Spinal cord (tissue), 10 donors: Measurements from ENCODE around the gene SNRPB2. TPM values are rescaled to one million over a fixed set of nuclear protein-coding genes. Genes with fewer than 3 reads are reported as not detected.
A peak's percentile ranks its signal among the peaks of the same experiment; 100 is the strongest.

Source experiments
- DNase-seq, 6 donors: peaks; one replicate each; pipeline versions ENCODE4 v3.0.0 to v3.0.0-alpha.2; 2013 to 2015; ENCODE audit warnings: low spot score in 6 of 6, low read depth in 4 of 6
- H3K27ac ChIP-seq: one replicate; pipeline ENCODE4 v1.5.1; 2013; ENCODE audit warnings: low read depth, low read length, control low read depth
- H3K27me3 ChIP-seq: one replicate; pipeline ENCODE4 v1.6.1; 2013; ENCODE audit warnings: low read length; ENCODE audit not compliant: control insufficient read depth, insufficient read depth
- H3K36me3 ChIP-seq: one replicate; pipeline ENCODE4 v1.6.1; 2013; ENCODE audit warnings: low read length; ENCODE audit not compliant: control insufficient read depth, insufficient read depth
- H3K4me1 ChIP-seq: one replicate; pipeline ENCODE4 v1.6.1; 2013; ENCODE audit warnings: low read length; ENCODE audit not compliant: control insufficient read depth, insufficient read depth
- H3K4me3 ChIP-seq: one replicate; pipeline ENCODE4 v1.5.1; 2013; ENCODE audit warnings: low read depth, low read length, control low read depth
- H3K9me3 ChIP-seq: one replicate; pipeline ENCODE4 v1.6.1; 2013; ENCODE audit warnings: low read length; ENCODE audit not compliant: control insufficient read depth, insufficient read depth
- WGBS: methylation state at CpG from one replicate; pipeline ENCODE4 v1.1.5; 2013; ENCODE audit warnings: missing lambda C conversion rate; ENCODE audit not compliant: insufficient coverage; 5-methylcytosine and 5-hydroxymethylcytosine counted together
- polyA plus RNA-seq, 2 donors: library from polyadenylated mRNA; unstranded; fragments of 120-200 nt; gene quantifications; one replicate each; pipeline ENCODE4 v1.2.1, GENCODE V29; 2013; ENCODE audit not compliant: insufficient read length in 2 of 2
- total RNA-seq, 2 donors: library from RNA; depleted of rRNA in 1 of 2; stranded (reverse); fragments of 120-200 nt in 1 of 2; fragments of >200 nt in 1 of 2; gene quantifications; one replicate each; pipeline versions ENCODE4 v1.2.3 to v1.2.4, GENCODE V29; 2013 to 2014
- donor health status: healthy.

The SNRPB2 gene
- total and polyA plus RNA-seq, 4 donors = 52.3 to 89.0 (median 67.5) TPM

GRCh38 chr20:16748308-16748900 is 18.6 kb downstream of the SNRPB2 start, which contains the start of gene OTOR:
OTOR (plus strand) TSS chr20:16748358; CDS start chr20:16748402, 44 bp downstream.
- H3K27ac ChIP-seq = no peak within 1 kb of the TSS
- peak in 1 of 6 donors; percentile 30 for DNase-seq
- no peaks in the 10 kb centered on the region for H3K36me3 ChIP-seq
- WGBS = 67% methylated on average over 1 of the region's 5 CpGs
- H3K4me1 ChIP-seq = no peaks in the 10 kb centered on the region
- H3K9me3 ChIP-seq = no peaks in the 10 kb centered on the region
- H3K27me3 ChIP-seq = no peaks in the 10 kb centered on the region
- no peak within 1 kb of the TSS for H3K4me3 ChIP-seq

GRCh38 chr20:16749573-16749972 is 19.7 kb downstream of the SNRPB2 start:
- no peak overlapping the region for H3K4me3 ChIP-seq
- H3K36me3 ChIP-seq = no peaks in the 10 kb centered on the region
- WGBS = 42% methylated on average over 11 of the region's 11 CpGs
- H3K27me3 ChIP-seq = no peaks in the 10 kb centered on the region
- no peaks in the 10 kb centered on the region for H3K4me1 ChIP-seq
- H3K9me3 ChIP-seq = no peaks in the 10 kb centered on the region
- DNase-seq = no peak
- no peak overlapping the region for H3K27ac ChIP-seq

DNA sequence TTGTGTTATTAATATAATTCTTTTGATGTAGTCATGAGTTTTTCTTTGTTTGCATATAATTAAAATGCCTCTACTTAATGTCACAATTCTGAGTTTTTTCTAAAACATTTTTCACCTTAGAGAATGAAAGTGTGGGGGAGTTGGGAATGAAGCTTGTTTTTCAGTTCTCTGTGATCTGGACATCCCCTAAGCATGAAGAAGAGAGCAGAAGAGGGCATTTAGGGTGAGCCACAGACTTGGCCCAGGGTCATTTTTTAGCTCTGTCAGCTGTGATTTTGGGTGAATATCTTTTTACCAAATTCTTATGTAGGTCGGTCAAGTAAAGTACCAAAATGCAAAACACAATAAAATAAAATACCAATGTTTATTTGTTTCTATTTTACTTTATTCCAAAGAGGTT is 22.3 kb downstream of the SNRPB2 start:
- Histone ChIP-seq H3K27me3 (no peaks in the 10 kb centered on the region), H3K36me3 (no peaks in the 10 kb centered on the region), H3K4me3 (no peak overlapping the region), H3K4me1 (no peaks in the 10 kb centered on the region), H3K27ac (no peak overlapping the region), H3K9me3 (no peaks in the 10 kb centered on the region)
- WGBS = no CpG with 5 or more reads among the region's 1 CpG
- no peak for DNase-seq

GRCh38 chr20:16752901-16753300 is 23.1 kb downstream of the SNRPB2 start:
- H3K9me3 ChIP-seq = no peaks in the 10 kb centered on the region
- no peak overlapping the region for H3K4me3 ChIP-seq
- H3K4me1 ChIP-seq = no peaks in the 10 kb centered on the region
- no peak for DNase-seq
- H3K36me3 ChIP-seq = no peaks in the 10 kb centered on the region
- H3K27ac ChIP-seq = no peak overlapping the region
- H3K27me3 ChIP-seq = no peaks in the 10 kb centered on the region

GRCh38 chr20:16758454-16759180 is 28.8 kb downstream of the SNRPB2 start:
- Histone ChIP-seq H3K9me3 (no peaks in the 10 kb centered on the region), H3K27ac (no peak overlapping the region), H3K36me3 (no peaks in the 10 kb centered on the region), H3K4me3 (no peak overlapping the region), H3K27me3 (no peaks in the 10 kb centered on the region), H3K4me1 (peaks cover 3% of the 10 kb centered on the region)
- no peak for DNase-seq
- WGBS = 86% methylated on average over 1 of the region's 2 CpGs

DNA sequence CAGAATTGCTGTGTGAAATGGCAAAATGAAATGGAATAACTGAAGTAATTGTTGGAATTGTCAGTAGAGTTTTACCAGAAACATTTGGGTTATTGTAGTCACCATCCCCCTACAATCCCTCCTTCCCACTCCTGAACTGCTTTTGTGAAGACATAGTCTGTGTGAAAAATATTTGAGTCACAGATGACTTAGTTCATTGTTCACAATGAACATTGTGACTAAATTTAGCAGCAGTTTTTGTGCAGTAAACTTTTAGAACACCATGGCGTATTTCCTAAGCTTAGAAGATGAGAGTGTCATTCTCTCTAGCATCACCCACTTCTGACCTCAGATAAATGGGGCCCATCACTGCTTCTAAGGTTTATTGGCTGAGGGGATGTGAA is 29.3 kb downstream of the SNRPB2 start:
- WGBS = no CpG with 5 or more reads among the region's 1 CpG
- no peak for DNase-seq
- Histone ChIP-seq H3K27ac (no peak overlapping the region), H3K4me1 (peaks cover 3% of the 10 kb centered on the region), H3K27me3 (no peaks in the 10 kb centered on the region), H3K4me3 (no peak overlapping the region), H3K36me3 (no peaks in the 10 kb centered on the region), H3K9me3 (no peaks in the 10 kb centered on the region)

- H3K4me1 ChIP-seq = peaks cover 3% of the 10 kb centered on the region
- no peak overlapping the region for H3K4me3 ChIP-seq
- no peaks in the 10 kb centered on the region for H3K36me3 ChIP-seq
- H3K27me3 ChIP-seq = no peaks in the 10 kb centered on the region
- 65% methylated on average over 10 of the region's 11 CpGs for WGBS
- no peak overlapping the region for H3K27ac ChIP-seq
- no peak for DNase-seq
- H3K9me3 ChIP-seq = no peaks in the 10 kb centered on the region
These were observed 30.8 kb downstream of the SNRPB2 start for GRCh38 chr20:16760431-16761304.

GRCh38 chr20:16761305-16761829 is 31.5 kb downstream of the SNRPB2 start:
- peaks cover 3% of the 10 kb centered on the region for H3K4me1 ChIP-seq
- H3K27ac ChIP-seq = no peak overlapping the region
- WGBS = no CpG with 5 or more reads among the region's 3 CpGs
- H3K36me3 ChIP-seq = no peaks in the 10 kb centered on the region
- H3K4me3 ChIP-seq = no peak overlapping the region
- no peaks in the 10 kb centered on the region for H3K9me3 ChIP-seq
- DNase-seq = peak; percentile 62 to 94 (median 72)
- no peaks in the 10 kb centered on the region for H3K27me3 ChIP-seq

DNA sequence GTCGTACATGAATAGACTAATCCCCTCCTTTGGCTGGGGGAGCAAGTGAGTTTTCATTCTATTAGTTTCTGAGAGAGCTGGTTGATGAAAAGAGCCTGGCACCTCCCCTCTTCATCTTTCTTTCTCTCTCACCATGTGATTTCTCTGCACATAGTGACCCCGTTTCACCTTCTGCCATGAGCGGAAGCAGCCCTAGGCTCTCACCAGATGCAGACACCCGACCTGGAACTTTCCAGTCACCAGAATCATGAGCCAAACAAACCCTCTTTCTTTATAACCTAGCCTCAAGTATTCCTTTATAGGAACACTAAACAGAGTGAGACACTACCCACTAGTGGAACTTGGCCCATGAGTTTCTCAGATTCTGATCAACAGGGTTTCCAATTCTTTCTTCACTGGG is 34.7 kb downstream of the SNRPB2 start:
- no peak for DNase-seq
- Histone ChIP-seq H3K36me3 (no peaks in the 10 kb centered on the region), H3K27ac (no peak overlapping the region), H3K9me3 (no peaks in the 10 kb centered on the region), H3K4me1 (peaks cover 3% of the 10 kb centered on the region), H3K4me3 (no peak overlapping the region), H3K27me3 (no peaks in the 10 kb centered on the region)
- 38% methylated on average over 4 of the region's 4 CpGs for WGBS
